Germinal center (tissue), 1 donor: ENCODE data around the gene RNF4.
"Not testable (repeated sequence)": the region's sequence is repeated elsewhere in the genome, so short reads cannot be mapped to it uniquely, and the experiment has no call there.

ENCODE experiments used
- DNase-seq: peaks from one replicate; pipeline ENCODE4 v3.0.0; 2012; ENCODE audit warnings: mixed read lengths, low spot score

The RNF4 gene

DNA sequence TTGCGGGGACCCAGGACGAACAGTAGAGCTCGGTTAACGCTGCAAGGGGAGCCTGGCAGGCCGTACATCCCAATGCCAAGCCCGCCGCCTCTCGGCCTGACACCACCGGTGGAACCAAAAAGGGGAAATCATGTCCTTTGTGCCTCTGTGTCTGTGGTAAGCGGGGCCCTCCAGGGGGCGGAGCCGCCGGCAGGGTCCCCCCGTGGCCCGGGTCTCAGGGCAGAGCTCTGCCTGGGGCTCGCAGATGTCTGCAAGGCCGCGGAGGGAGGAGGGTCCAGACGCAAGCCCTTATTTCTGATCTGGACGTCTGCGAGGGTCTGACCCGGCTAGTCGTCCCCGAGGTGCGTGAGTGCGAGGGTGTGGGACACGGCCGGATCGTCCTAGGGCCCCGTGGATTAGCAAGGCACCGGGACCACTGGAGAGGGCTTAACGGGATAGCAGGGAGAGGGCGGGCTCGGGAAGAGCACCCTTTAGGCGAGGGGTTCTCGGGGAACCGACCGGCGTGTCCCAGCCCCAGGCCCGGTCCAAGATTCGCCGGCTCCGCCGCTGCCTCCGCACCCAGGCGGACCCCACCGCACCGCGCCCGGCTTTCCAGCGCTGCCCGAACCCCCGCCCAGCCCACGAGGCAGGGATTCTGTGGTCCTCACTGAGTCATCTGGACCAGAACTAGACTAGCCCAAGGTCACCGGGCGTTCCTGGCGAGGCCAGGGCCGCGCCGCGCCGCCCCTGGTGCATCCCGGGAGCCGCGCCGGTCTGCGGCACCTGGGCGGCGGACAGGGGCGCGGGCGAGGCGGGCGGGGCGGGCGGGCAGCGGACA, 66.7 kb downstream of the RNF4 start:
- peak; percentile 62 for DNase-seq

- DNase-seq: peak; percentile 91
Observed at GRCh38 chr4:2536193-2537010, 67.5 kb downstream of the RNF4 start, which contains the start of gene FAM193A. Gene FAM193A, plus strand, starts transcription at chr4:2536647. Its CDS starts 269 bp downstream, at chr4:2536916.

- DNase-seq: peak; percentile 19
Observed at GRCh38 chr4:2537011-2537830, 68.3 kb downstream of the RNF4 start.

DNA sequence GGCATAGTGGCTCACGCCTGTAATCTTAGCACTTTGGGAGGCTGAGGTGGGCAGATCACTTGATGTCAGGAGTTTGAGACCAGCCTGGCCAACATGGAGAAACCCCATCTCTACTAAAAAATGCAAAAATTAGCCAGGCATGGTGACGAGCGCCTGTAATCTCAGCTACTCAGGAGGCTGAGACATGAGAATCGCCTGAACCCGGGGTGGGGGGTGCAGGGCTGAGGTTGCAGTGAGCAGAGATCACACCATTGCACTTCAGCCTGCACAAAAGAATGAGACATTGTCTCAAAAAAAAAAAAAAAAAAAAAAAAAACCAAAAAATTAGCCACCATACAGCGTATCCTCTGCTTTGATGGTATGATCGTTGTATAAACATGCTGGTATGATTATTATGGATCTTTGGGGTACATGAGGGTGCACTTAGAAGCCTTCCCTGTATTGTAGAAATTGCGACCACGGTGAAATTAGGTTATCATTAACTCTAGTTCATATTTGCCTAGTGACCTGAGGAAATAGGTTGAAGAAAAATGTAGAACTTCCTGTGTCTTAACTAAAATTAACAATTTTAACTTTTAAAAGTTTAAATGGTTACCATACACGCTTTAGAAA, 74.8 kb downstream of the RNF4 start:
- DNase-seq: not testable (repeated sequence)

GRCh38 chr4:2545321-2546013, 76.6 kb downstream of the RNF4 start:
- no peak for DNase-seq

DNA sequence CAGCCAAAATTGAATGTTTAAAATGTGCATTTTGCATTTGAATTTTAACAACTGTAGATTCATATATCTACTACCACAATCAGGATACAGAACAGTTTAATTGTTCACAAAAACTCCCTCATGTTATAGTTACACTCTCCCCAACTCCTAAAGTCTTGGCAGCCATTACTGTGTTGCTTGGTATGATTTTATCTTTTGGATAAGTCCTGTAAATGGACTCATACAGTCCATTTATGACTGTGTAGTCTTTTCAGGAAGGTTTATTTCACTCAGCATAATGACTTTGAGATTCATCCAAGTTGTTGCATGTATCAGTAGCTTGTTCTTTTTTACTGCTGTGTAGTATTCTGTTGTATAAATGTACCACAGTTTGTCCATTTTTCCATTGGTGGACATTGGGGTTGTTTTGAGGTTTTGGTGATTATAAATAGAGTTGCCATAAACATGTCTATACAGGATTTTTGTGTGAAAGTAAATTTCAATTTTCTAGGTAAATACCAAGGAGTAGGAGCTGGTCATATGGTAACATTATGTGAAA, 77.4 kb downstream of the RNF4 start:
- no peak for DNase-seq

- not testable (repeated sequence) for DNase-seq
Observed at GRCh38 chr4:2546961-2547691, 78.2 kb downstream of the RNF4 start.

DNA sequence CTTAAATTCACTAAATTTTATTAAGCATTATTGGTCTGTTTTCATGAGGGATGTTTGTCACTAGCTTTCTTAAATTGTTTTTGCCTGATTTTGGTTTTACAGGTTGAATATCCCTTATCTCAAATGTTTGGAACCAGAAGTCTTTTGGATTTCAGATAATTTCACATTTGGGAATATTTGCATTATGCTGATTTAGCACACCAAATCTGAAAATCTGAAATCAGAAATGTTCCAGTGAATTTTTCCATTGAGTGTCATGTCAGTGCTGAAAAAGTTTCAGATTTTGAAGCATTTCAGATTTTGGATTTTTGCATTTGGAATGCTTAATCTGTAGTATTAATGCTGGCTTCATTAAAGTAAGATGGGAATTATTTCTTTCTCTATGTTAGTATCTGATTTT, 82.2 kb downstream of the RNF4 start:
- no peak for DNase-seq

- no peak for DNase-seq
Observed at GRCh38 chr4:2552806-2553205, 83.9 kb downstream of the RNF4 start.

- DNase-seq: no peak
Observed at GRCh38 chr4:2558301-2558700, 89.4 kb downstream of the RNF4 start.

GRCh38 chr4:2560167-2560566, 91.3 kb downstream of the RNF4 start:
- DNase-seq: no peak
